HG03280 (cell line): ENCODE data around the gene NOL4.
"Not testable (repeated sequence)": the region's sequence is repeated elsewhere in the genome, so short reads cannot be mapped to it uniquely, and the experiment has no call there.

Source experiments
- ATAC-seq: cut with Tn5 transposase; IDR thresholded peaks from one replicate; pipeline ENCODE4 v1.9.1; 2021; ENCODE audit warnings: mild to moderate bottlenecking, moderate library complexity; ENCODE audit not compliant: unreplicated experiment

NOL4 gene

GRCh38 chr18:34224423-34225217, at the start of gene NOL4:
Gene NOL4 (minus strand): TSS chr18:34224913. CDS start chr18:34223253, 1,660 bp downstream.
- no peak for ATAC-seq

- not testable (repeated sequence) for ATAC-seq
Observed at GRCh38 chr18:34266029-34266428, 41.3 kb upstream of the NOL4 start.

GRCh38 chr18:34261865-34262780, 37.4 kb upstream of the NOL4 start:
- ATAC-seq, result no peak

GRCh38 chr18:34258176-34258575, 33.5 kb upstream of the NOL4 start:
- no peak for ATAC-seq

GRCh38 chr18:34251919-34252318, 27.2 kb upstream of the NOL4 start:
- ATAC-seq, result no peak

GRCh38 chr18:34248727-34249126, 24.0 kb upstream of the NOL4 start:
- ATAC-seq, result no peak

GRCh38 chr18:34242739-34243138, 18.0 kb upstream of the NOL4 start:
- no peak for ATAC-seq

GRCh38 chr18:34233781-34234388, 9.2 kb upstream of the NOL4 start:
- ATAC-seq, result not testable (repeated sequence)

- ATAC-seq, result no peak
Observed at GRCh38 chr18:34225218-34225553, 473 bp upstream of the NOL4 start.

- no peak for ATAC-seq
Observed at GRCh38 chr18:34223893-34224422, 755 bp downstream of the NOL4 start.

GRCh38 chr18:34223164-34223892, 1.4 kb downstream of the NOL4 start:
- ATAC-seq, result no peak

GRCh38 chr18:34222307-34223163, 2.2 kb downstream of the NOL4 start:
- no peak for ATAC-seq

GRCh38 chr18:34221971-34222306, 2.8 kb downstream of the NOL4 start:
- no peak for ATAC-seq

GRCh38 chr18:34220081-34220815, 4.5 kb downstream of the NOL4 start:
- ATAC-seq, result no peak

GRCh38 chr18:34219651-34220050, 5.1 kb downstream of the NOL4 start:
- no peak for ATAC-seq

- ATAC-seq, result no peak
Observed at GRCh38 chr18:34212511-34212910, 12.2 kb downstream of the NOL4 start.

GRCh38 chr18:34207344-34207851, 17.3 kb downstream of the NOL4 start:
- no peak for ATAC-seq

- ATAC-seq, result no peak
Observed at GRCh38 chr18:34203866-34204265, 20.8 kb downstream of the NOL4 start.

GRCh38 chr18:34196256-34196655, 28.5 kb downstream of the NOL4 start:
- ATAC-seq, result no peak
